Skeletal muscle satellite cell (primary cell): ENCODE data around the gene THYN1.

Experiments
- H3K27me3 ChIP-seq: 2 replicates; pipeline ENCODE4 v1.7.0; 2013; ENCODE audit warnings: low read length; ENCODE audit not compliant: control insufficient read depth, insufficient read depth
- H3K36me3 ChIP-seq: 2 replicates; pipeline ENCODE4 v1.7.0; 2013; ENCODE audit warnings: mild to moderate bottlenecking, control low read depth, low read length; ENCODE audit not compliant: insufficient read depth
- H3K4me1 ChIP-seq: 2 replicates; pipeline ENCODE4 v1.7.0; 2013; ENCODE audit warnings: low read length; ENCODE audit not compliant: control insufficient read depth, insufficient read depth
- H3K4me2 ChIP-seq: 2 replicates; pipeline ENCODE4 v1.7.0; 2013; ENCODE audit warnings: mild to moderate bottlenecking, low read length
- H3K4me3 ChIP-seq: 2 replicates; pipeline ENCODE4 v1.7.0; 2013; ENCODE audit warnings: low read length
- H3K9ac ChIP-seq: 2 replicates; pipeline ENCODE4 v1.7.0; 2013; ENCODE audit warnings: mild to moderate bottlenecking, low read depth, low read length, moderate library complexity
- H3K9me3 ChIP-seq: replicated peaks from 2 replicates; pipeline ENCODE4 v1.7.0; 2013; ENCODE audit warnings: mild to moderate bottlenecking, control low read depth, low read length

THYN1 gene

DNA sequence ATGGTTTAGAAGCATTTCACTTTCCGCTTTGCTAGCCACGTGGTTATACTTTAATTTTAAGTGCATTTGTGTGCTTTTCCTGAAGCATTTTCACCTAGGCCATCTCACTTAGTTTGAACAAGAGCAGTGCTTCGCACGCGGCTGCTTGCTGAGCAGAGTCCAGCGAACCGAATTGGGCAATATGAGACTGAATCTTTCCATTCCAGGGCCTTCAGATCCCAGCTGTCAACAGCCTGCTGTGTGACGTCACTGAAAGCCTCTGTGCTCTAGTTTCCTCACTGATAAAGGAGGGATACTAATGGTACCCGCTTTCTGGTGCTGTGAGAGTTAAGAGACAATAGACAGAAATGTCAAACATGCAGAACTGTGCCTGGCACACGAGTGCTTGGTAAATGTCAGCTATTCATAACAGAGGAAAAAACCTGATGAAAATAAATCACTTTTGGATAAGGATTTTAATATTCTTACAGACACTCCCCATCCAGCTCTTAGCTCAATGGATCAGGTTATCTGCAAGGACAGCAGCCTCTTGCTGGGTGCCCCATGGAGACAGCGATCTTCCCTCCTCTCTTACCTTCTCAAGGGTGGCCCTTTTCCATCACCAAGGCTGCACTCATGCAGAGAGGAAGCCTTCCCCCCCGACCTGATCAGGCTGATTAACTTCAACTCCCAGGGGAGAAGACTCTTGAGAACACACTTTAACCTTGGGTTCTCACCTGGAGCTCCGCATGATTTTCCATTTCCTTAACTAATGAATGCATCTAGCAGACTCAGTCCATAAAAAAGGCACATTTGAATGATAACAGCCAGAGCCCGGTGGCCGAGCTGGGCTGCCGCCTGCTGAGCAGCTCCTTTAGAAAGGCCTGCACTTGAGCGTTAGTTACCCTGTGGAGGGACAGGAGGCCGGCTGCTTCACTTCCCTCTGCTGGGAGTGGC lies 19.5 kb upstream of the THYN1 start:
- Histone ChIP-seq H3K36me3 (no peaks in the 10 kb centered on the region), H3K4me1 (peaks cover 11% of the 10 kb centered on the region), H3K9ac (no peak overlapping the region), H3K4me3 (no peak overlapping the region), H3K4me2 (no peak overlapping the region), H3K9me3 (no peaks in the 10 kb centered on the region), H3K27me3 (peaks cover 71% of the 10 kb centered on the region)

DNA sequence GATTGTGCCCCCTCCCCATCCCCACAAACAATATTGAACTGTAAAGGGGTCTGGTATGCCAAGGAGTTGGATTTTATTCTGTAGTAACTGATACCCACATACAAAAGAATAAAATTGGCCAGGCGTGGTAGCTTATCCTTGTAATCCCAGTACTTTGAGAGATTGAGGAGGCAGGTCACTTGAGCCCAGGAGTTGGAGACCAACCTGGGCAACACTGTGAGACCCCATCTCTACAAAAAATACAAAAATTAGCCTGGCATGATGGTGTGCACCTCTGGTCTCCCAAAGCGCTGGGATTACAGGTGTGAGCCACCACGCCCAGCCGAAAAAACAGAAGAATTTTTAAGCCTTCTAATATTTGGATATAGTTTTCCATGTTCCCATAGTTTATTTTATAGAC lies 18.8 kb upstream of the THYN1 start:
- H3K4me3 ChIP-seq = no peak overlapping the region
- H3K9me3 ChIP-seq = no peaks in the 10 kb centered on the region
- H3K4me2 ChIP-seq = no peak overlapping the region
- H3K36me3 ChIP-seq = no peaks in the 10 kb centered on the region
- no peak overlapping the region for H3K9ac ChIP-seq
- H3K4me1 ChIP-seq = peaks cover 13% of the 10 kb centered on the region
- H3K27me3 ChIP-seq = peaks cover 64% of the 10 kb centered on the region

GRCh38 chr11:134270250-134270714 lies 17.1 kb upstream of the THYN1 start:
- H3K9me3 ChIP-seq = no peaks in the 10 kb centered on the region
- no peak overlapping the region for H3K9ac ChIP-seq
- peaks cover 47% of the 10 kb centered on the region for H3K27me3 ChIP-seq
- H3K4me2 ChIP-seq = no peak overlapping the region
- no peak overlapping the region for H3K4me3 ChIP-seq
- no peaks in the 10 kb centered on the region for H3K36me3 ChIP-seq
- peaks cover 10% of the 10 kb centered on the region for H3K4me1 ChIP-seq

DNA sequence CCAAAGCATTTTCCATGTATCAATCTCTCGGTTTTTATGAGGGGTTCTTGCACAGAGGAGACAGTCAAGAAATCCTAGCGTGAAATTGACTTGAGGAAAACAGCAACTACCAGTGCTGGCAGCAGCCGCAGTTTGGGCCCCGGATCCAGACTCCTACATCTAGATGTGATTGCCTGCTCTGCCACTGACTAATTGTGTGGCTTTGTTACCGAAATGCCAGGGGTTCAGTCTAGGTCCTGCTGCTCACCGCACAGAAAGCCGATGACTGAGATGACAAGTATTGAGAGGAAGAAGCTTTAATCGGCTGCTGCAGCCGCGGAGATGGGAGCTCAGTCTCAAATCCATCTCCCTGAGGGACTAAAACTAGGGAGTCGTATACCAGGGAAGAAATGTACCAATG lies 14.8 kb upstream of the THYN1 start:
- peaks cover 8% of the 10 kb centered on the region for H3K36me3 ChIP-seq
- H3K9ac ChIP-seq = no peak overlapping the region
- H3K4me3 ChIP-seq = no peak overlapping the region
- no peaks in the 10 kb centered on the region for H3K9me3 ChIP-seq
- H3K4me1 ChIP-seq = peaks cover 10% of the 10 kb centered on the region
- H3K27me3 ChIP-seq = peaks cover 25% of the 10 kb centered on the region
- no peak overlapping the region for H3K4me2 ChIP-seq

- peaks cover 10% of the 10 kb centered on the region for H3K4me1 ChIP-seq
- H3K36me3 ChIP-seq = peaks cover 12% of the 10 kb centered on the region
- no peak overlapping the region for H3K4me2 ChIP-seq
- no peak overlapping the region for H3K9ac ChIP-seq
- H3K4me3 ChIP-seq = no peak overlapping the region
- no peaks in the 10 kb centered on the region for H3K9me3 ChIP-seq
- peaks cover 21% of the 10 kb centered on the region for H3K27me3 ChIP-seq
These were observed 14.3 kb upstream of the THYN1 start for GRCh38 chr11:134267461-134267860.

DNA sequence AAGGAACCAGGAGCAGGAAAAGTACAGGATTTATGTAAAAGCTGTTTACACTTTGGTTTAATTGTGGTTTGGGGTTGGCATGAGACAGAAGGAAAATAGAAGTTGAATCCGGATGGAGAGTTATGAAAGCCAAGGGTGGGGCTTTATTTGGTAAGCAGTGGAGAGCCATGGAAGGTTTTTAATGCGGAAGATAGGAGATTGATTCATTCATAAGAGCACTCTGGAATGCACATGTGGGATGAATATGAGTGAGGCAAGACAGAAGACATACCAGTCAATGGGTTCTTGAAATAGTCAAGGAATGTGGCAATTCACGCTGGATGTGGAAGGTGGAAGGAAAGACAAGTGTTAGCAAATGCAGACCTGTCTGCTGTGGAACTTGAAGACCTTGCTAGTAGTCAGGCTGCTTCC lies 13.7 kb upstream of the THYN1 start:
- Histone ChIP-seq H3K9me3 (no peaks in the 10 kb centered on the region), H3K4me1 (peaks cover 10% of the 10 kb centered on the region), H3K4me2 (no peak overlapping the region), H3K4me3 (no peak overlapping the region), H3K36me3 (peaks cover 17% of the 10 kb centered on the region), H3K27me3 (peaks cover 16% of the 10 kb centered on the region), H3K9ac (no peak overlapping the region)

GRCh38 chr11:134266440-134266839 lies 13.3 kb upstream of the THYN1 start:
- peaks cover 13% of the 10 kb centered on the region for H3K27me3 ChIP-seq
- peaks cover 10% of the 10 kb centered on the region for H3K4me1 ChIP-seq
- H3K36me3 ChIP-seq = peaks cover 21% of the 10 kb centered on the region
- no peak overlapping the region for H3K4me3 ChIP-seq
- H3K9me3 ChIP-seq = no peaks in the 10 kb centered on the region
- H3K9ac ChIP-seq = no peak overlapping the region
- H3K4me2 ChIP-seq = no peak overlapping the region

DNA sequence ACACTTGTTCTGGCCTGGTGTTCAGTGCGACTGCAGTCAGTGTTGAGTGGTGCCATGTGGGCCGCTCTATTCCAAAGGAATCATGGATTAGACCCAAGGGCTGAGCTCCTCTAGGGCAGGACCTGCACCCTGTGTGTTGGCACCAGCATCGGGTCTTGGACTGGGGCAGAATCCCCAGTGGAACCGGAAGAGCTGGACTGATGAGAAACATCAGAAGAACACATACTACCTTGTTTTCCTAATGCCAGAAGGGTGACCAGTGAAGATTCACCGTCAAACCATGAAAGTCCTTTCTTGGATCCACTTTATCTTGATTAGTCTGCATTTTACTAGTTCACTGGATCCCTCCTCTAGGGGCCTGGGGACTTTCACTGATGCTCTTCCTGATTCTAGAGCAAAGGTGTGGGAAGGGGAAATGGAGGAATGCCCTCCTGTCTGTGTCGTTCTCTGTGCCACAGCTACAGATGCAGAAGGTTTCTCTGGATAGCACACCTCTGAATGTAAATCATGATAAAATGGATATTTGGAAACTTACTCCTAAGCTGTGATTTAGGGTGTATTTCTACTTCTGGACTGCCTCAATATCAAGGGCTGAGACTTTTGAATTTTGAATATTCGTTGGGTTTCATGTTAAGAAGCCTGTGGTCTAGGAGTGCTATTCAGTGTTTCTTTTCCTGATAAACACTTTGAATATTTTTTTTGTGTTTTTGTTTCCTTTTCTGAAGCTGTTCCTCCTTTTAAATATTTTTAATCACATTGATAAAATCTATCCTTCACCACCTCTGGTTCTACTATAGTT lies 12.0 kb upstream of the THYN1 start:
- H3K4me2 ChIP-seq = no peak overlapping the region
- H3K9me3 ChIP-seq = no peaks in the 10 kb centered on the region
- no peak overlapping the region for H3K9ac ChIP-seq
- H3K27me3 ChIP-seq = peaks cover 3% of the 10 kb centered on the region
- peaks cover 28% of the 10 kb centered on the region for H3K36me3 ChIP-seq
- H3K4me3 ChIP-seq = no peak overlapping the region
- H3K4me1 ChIP-seq = peaks cover 10% of the 10 kb centered on the region

GRCh38 chr11:134261626-134262488 lies 8.7 kb upstream of the THYN1 start:
- Histone ChIP-seq H3K36me3 (peaks cover 48% of the 10 kb centered on the region), H3K9ac (no peak overlapping the region), H3K27me3 (no peaks in the 10 kb centered on the region), H3K4me3 (no peak overlapping the region), H3K4me1 (peaks cover 7% of the 10 kb centered on the region), H3K9me3 (no peaks in the 10 kb centered on the region), H3K4me2 (no peak overlapping the region)

DNA sequence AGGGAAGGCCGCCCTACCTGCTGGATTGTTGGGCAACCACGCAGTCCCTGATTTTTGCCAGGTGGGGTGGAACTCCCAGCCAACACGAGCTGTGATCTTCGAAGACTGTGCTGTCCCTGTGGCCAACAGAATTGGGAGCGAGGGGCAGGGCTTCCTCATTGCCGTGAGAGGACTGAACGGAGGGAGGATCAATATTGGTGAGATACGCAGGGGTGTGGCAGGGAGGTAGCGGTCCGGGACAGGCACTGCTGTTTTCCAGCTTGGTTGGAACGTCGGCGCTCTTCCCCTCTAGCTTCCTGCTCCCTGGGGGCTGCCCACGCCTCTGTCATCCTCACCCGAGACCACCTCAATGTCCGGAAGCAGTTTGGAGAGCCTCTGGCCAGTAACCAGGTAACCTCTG lies 7.8 kb upstream of the THYN1 start:
- H3K36me3 ChIP-seq = peaks cover 48% of the 10 kb centered on the region
- no peaks in the 10 kb centered on the region for H3K9me3 ChIP-seq
- H3K9ac ChIP-seq = no peak overlapping the region
- no peaks in the 10 kb centered on the region for H3K4me1 ChIP-seq
- no peaks in the 10 kb centered on the region for H3K27me3 ChIP-seq
- no peak overlapping the region for H3K4me3 ChIP-seq
- H3K4me2 ChIP-seq = no peak overlapping the region

DNA sequence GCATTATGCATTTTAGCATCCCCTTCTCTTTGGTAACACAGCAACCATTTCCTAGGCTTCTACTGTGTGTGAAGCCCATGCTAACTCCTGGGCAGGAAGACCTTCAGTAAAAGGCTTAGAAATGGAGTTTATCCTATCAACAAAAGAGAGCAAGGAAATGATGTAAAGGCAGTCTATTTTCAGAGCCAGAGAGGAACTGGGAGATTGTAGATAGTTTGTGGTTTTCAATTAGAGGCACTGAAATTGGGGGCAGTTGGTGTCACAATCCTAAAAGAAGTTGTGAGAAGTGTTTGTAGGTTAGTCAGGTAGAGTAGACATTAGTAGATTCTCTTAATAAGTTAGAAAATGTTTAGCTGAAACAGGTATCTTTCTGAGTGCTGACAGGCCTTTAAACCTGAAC lies 7.4 kb upstream of the THYN1 start:
- peaks cover 48% of the 10 kb centered on the region for H3K36me3 ChIP-seq
- no peak overlapping the region for H3K9ac ChIP-seq
- H3K4me1 ChIP-seq = no peaks in the 10 kb centered on the region
- no peak overlapping the region for H3K4me2 ChIP-seq
- H3K27me3 ChIP-seq = no peaks in the 10 kb centered on the region
- no peaks in the 10 kb centered on the region for H3K9me3 ChIP-seq
- no peak overlapping the region for H3K4me3 ChIP-seq
